H9 (cell line): Measurements from ENCODE around the gene DEFB112. TPM values are rescaled to one million over a fixed set of nuclear protein-coding genes. Genes with fewer than 3 reads are reported as not detected.

ENCODE experiments used
- DNase-seq: peaks from one replicate; pipeline ENCODE4 v3.0.0-alpha.2; 2017
- H2AFZ ChIP-seq: one replicate; pipeline ENCODE4 v1.6.1; 2013; ENCODE audit warnings: mild to moderate bottlenecking, low read length, control low read depth, moderate library complexity
- H2AK5ac ChIP-seq: 2 replicates; pipeline ENCODE4 v1.6.1; 2013; ENCODE audit warnings: low read length, control low read depth, mixed read lengths; ENCODE audit not compliant: insufficient read length
- H2BK120ac ChIP-seq: one replicate; pipeline ENCODE4 v1.6.1; 2013; ENCODE audit warnings: low read depth, mild to moderate bottlenecking, low read length, control low read depth, inconsistent platforms; ENCODE audit not compliant: poor library complexity, severe bottlenecking
- H2BK12ac ChIP-seq: 2 replicates; pipeline ENCODE4 v1.6.1; 2013; ENCODE audit warnings: low read length, control low read depth, mixed read lengths, low read depth; ENCODE audit not compliant: insufficient read length
- H2BK15ac ChIP-seq: 2 replicates; pipeline ENCODE4 v1.6.1; 2013; ENCODE audit warnings: low read depth, low read length, control low read depth
- H2BK20ac ChIP-seq: one replicate; pipeline ENCODE4 v1.6.1; 2013; ENCODE audit warnings: low read depth, mild to moderate bottlenecking, low read length, control low read depth, inconsistent platforms; ENCODE audit not compliant: poor library complexity, severe bottlenecking
- H2BK5ac ChIP-seq: 2 replicates; pipeline ENCODE4 v1.6.1; 2013; ENCODE audit warnings: low read length, control low read depth, mixed read lengths; ENCODE audit not compliant: insufficient read length
- H3K14ac ChIP-seq: 2 replicates; pipeline ENCODE4 v1.6.1; 2013; ENCODE audit warnings: low read length, control low read depth; ENCODE audit not compliant: insufficient read depth
- H3K18ac ChIP-seq: 2 replicates; pipeline ENCODE4 v1.6.1; 2013; ENCODE audit warnings: low read depth, mild to moderate bottlenecking, mixed read lengths, low read length, control low read depth; ENCODE audit not compliant: insufficient read length
- H3K23ac ChIP-seq: 2 replicates; pipeline ENCODE4 v1.6.1; 2013; ENCODE audit warnings: low read length, control low read depth, mixed read lengths, low read depth; ENCODE audit not compliant: insufficient read length
- H3K23me2 ChIP-seq: 2 replicates; pipeline ENCODE4 v1.6.1; 2013; ENCODE audit warnings: low read depth, mild to moderate bottlenecking, mixed read lengths, low read length, control low read depth; ENCODE audit not compliant: insufficient read length, poor library complexity, severe bottlenecking
- H3K27ac ChIP-seq: 2 replicates; pipeline ENCODE4 v1.5.1; 2013; ENCODE audit warnings: low read length, control low read depth, mixed read lengths, low read depth; ENCODE audit not compliant: insufficient read length
- H3K27me3 ChIP-seq: 2 replicates; pipeline ENCODE4 v1.6.1; 2013; ENCODE audit warnings: low read length, control low read depth, inconsistent platforms; ENCODE audit not compliant: insufficient read depth
- H3K4ac ChIP-seq: 2 replicates; pipeline ENCODE4 v1.6.1; 2013; ENCODE audit warnings: low read depth, mild to moderate bottlenecking, control low read depth, inconsistent platforms, low read length, moderate library complexity
- H3K4me1 ChIP-seq: 2 replicates; pipeline ENCODE4 v1.6.1; 2013; ENCODE audit warnings: low read length, control low read depth, inconsistent platforms; ENCODE audit not compliant: insufficient read depth
- H3K4me2 ChIP-seq: 2 replicates; pipeline ENCODE4 v1.6.1; 2013; ENCODE audit warnings: low read length, control low read depth, mixed read lengths; ENCODE audit not compliant: insufficient read length, insufficient read depth
- H3K56ac ChIP-seq: 2 replicates; pipeline ENCODE4 v1.6.1; 2013; ENCODE audit warnings: low read depth, mild to moderate bottlenecking, mixed read lengths, low read length, control low read depth; ENCODE audit not compliant: insufficient read length
- H3K79me1 ChIP-seq: 2 replicates; pipeline ENCODE4 v1.6.1; 2013; ENCODE audit warnings: low read depth, mild to moderate bottlenecking, moderate library complexity, low read length, control low read depth, inconsistent platforms; ENCODE audit not compliant: insufficient read depth, poor library complexity, severe bottlenecking
- H3K79me2 ChIP-seq: 2 replicates; pipeline ENCODE4 v1.6.1; 2013; ENCODE audit warnings: low read length, control low read depth, inconsistent platforms; ENCODE audit not compliant: insufficient read depth
- H3K9ac ChIP-seq: 2 replicates; pipeline ENCODE4 v1.6.1; 2013; ENCODE audit warnings: low read length, control low read depth, mixed read lengths; ENCODE audit not compliant: insufficient read length; ENCODE audit errors: extremely low read depth
- H3K9me3 ChIP-seq: one replicate; pipeline ENCODE4 v1.6.1; 2013; ENCODE audit warnings: low read depth, low read length, inconsistent platforms; ENCODE audit not compliant: control insufficient read depth
- H3T11ph ChIP-seq: one replicate; pipeline ENCODE4 v1.6.1; 2013; ENCODE audit warnings: mild to moderate bottlenecking, low read length, control low read depth, inconsistent platforms
- H4K20me1 ChIP-seq: one replicate; pipeline ENCODE4 v1.6.1; 2013; ENCODE audit not compliant: control insufficient read depth, insufficient read length, insufficient read depth
- H4K5ac ChIP-seq: 2 replicates; pipeline ENCODE4 v1.6.1; 2013; ENCODE audit warnings: low read depth, mild to moderate bottlenecking, mixed read lengths, low read length, control low read depth; ENCODE audit not compliant: insufficient read length
- H4K8ac ChIP-seq: replicated peaks from 2 replicates; pipeline ENCODE4 v1.6.1; 2013; ENCODE audit warnings: low read length, control low read depth, mixed read lengths, low read depth; ENCODE audit not compliant: insufficient read length
- H4K91ac ChIP-seq: 2 replicates; pipeline ENCODE4 v1.6.1; 2013; ENCODE audit warnings: low read depth, mild to moderate bottlenecking, moderate library complexity, mixed read lengths, low read length, control low read depth; ENCODE audit not compliant: insufficient read length
- H3K27ac Mint-ChIP-seq, 3 experiments: 2 replicates in 2 of 3; 3 replicates in 1 of 3; pipeline ENCODE4 v1.8.0; 2020 to 2021; ENCODE audit warnings: mixed read lengths in 3 of 3, mild to moderate bottlenecking in 1 of 3, moderate library complexity in 1 of 3
- H3K27me3 Mint-ChIP-seq: 2 replicates; pipeline ENCODE4 v1.8.0; 2021; ENCODE audit warnings: low read depth, mild to moderate bottlenecking, moderate library complexity, mixed read lengths
- H3K36me3 Mint-ChIP-seq, 3 experiments: 2 replicates in 2 of 3; 3 replicates in 1 of 3; pipeline ENCODE4 v1.8.0; 2020 to 2021; ENCODE audit warnings: low read depth in 3 of 3, mixed read lengths in 3 of 3; ENCODE audit not compliant: insufficient read depth in 1 of 3
- H3K4me1 Mint-ChIP-seq, 2 experiments: 2 replicates each; pipeline ENCODE4 v1.8.0; 2020; ENCODE audit warnings: mixed read lengths in 2 of 2
- H3K4me3 Mint-ChIP-seq, 2 experiments: 2 replicates in 1 of 2; 3 replicates in 1 of 2; pipeline ENCODE4 v1.8.0; 2020 to 2021; ENCODE audit warnings: mild to moderate bottlenecking in 2 of 2, mixed read lengths in 2 of 2, moderate library complexity in 1 of 2
- H3K9me3 Mint-ChIP-seq, 2 experiments: 2 replicates in 1 of 2; 3 replicates in 1 of 2; pipeline ENCODE4 v1.8.0; 2020; ENCODE audit warnings: mild to moderate bottlenecking in 2 of 2, mixed read lengths in 2 of 2, moderate library complexity in 1 of 2
- WGBS: extraction: QIAGEN DNeasy Blood & Tissue Kit; methylation state at CpG from one replicate; pipeline ENCODE4 v1.1.7; 2013; ENCODE audit warnings: missing lambda C conversion rate, low lambda C conversion rate, mixed read lengths; ENCODE audit not compliant: insufficient read length; ENCODE audit errors: extremely low coverage; 5-methylcytosine and 5-hydroxymethylcytosine counted together
- total RNA-seq: library from RNA; stranded (reverse); gene quantifications from 2 replicates; pipeline ENCODE4 v1.2.1, GENCODE V29; 2021
- TF ChIP-seq, protein P1 (sequence below): fragments of 200-600 bp; sonication (generic); conservative IDR thresholded peaks from 3 replicates; pipeline ENCODE4 v1.8.0; 2021; ENCODE audit warnings: antibody characterized with exemption, mild to moderate bottlenecking

The DEFB112 gene
- total RNA-seq, 1 experiment from 2014 or later, result not detected

DNA sequence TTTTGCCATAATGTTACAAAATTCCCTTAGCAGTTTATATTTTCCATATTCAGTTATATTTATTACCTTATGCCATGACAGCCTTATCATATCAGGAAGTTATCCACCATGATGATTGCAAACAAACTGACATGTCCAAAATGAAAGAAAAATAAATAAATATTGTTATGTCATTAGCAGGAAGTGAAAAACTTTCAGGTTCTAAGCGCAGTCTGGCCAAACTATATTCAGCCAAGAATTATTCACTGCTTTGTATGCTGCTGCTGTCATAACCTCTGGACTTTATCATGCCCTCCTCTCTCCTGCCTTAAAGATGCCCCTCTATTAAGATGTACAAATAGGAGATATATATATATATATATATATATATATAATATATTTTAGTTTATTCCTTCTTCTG, 27.7 kb upstream of the DEFB112 start:
- H3K4me1 Mint-ChIP-seq, result no peaks in the 10 kb centered on the region

More for the DNA sequence above, 27.7 kb upstream of the DEFB112 start:
- Mint-ChIP-seq H3K27me3 (no peaks in the 10 kb centered on the region), H3K9me3 (no peaks in the 10 kb centered on the region), H3K36me3 (no peaks in the 10 kb centered on the region), H3K4me3 (no peak overlapping the region), H3K27ac (no peak overlapping the region)
- Histone ChIP-seq H3K23ac (no peak overlapping the region), H3K4me2 (no peak overlapping the region), H2BK20ac (no peak overlapping the region), H3K79me2 (no peaks in the 10 kb centered on the region), H3K14ac (no peak overlapping the region), H3K9me3 (no peaks in the 10 kb centered on the region), H3K56ac (no peak overlapping the region), H3K9ac (no peak overlapping the region), H4K8ac (no peak overlapping the region), H3K4me1 (no peaks in the 10 kb centered on the region), H3K27me3 (no peaks in the 10 kb centered on the region), H3K4ac (no peak overlapping the region), H2BK12ac (no peak overlapping the region), H2AK5ac (no peak overlapping the region), H3K18ac (no peak overlapping the region), H2AFZ (no peak overlapping the region), H3K23me2 (no peaks in the 10 kb centered on the region), H2BK120ac (no peak overlapping the region), H3K79me1 (no peaks in the 10 kb centered on the region), H2BK15ac (no peak overlapping the region), H3K27ac (no peak overlapping the region), H3T11ph (no peak overlapping the region), H4K20me1 (no peaks in the 10 kb centered on the region), H4K5ac (no peak overlapping the region), H4K91ac (no peak overlapping the region), H2BK5ac (no peak overlapping the region)
- TF ChIP-seq, protein P1, sequence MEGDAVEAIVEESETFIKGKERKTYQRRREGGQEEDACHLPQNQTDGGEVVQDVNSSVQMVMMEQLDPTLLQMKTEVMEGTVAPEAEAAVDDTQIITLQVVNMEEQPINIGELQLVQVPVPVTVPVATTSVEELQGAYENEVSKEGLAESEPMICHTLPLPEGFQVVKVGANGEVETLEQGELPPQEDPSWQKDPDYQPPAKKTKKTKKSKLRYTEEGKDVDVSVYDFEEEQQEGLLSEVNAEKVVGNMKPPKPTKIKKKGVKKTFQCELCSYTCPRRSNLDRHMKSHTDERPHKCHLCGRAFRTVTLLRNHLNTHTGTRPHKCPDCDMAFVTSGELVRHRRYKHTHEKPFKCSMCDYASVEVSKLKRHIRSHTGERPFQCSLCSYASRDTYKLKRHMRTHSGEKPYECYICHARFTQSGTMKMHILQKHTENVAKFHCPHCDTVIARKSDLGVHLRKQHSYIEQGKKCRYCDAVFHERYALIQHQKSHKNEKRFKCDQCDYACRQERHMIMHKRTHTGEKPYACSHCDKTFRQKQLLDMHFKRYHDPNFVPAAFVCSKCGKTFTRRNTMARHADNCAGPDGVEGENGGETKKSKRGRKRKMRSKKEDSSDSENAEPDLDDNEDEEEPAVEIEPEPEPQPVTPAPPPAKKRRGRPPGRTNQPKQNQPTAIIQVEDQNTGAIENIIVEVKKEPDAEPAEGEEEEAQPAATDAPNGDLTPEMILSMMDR, result no peak
- WGBS, result no CpG with 5 or more reads among the region's 1 CpG
- no peak for DNase-seq
